PFSK-1 (cell line): ENCODE results near the gene SELENOS.

Experiments
- FOXP2 ChIP-seq: optimal IDR thresholded peaks from 2 replicates; pipeline ENCODE3; 2011; ENCODE audit warnings: borderline replicate concordance, control low read depth, inconsistent platforms; ENCODE audit not compliant: insufficient read depth; ENCODE audit errors: extremely low read length, extremely low read depth
- POLR2AphosphoS5 ChIP-seq: IDR thresholded peaks from 2 replicates; pipeline ENCODE4 v1.6.1; 2012; ENCODE audit warnings: low read depth, mild to moderate bottlenecking, control low read depth, low read length, moderate library complexity
- SIN3A ChIP-seq: IDR thresholded peaks from 2 replicates; pipeline ENCODE4 v1.6.1; 2012; ENCODE audit warnings: mild to moderate bottlenecking, low read length, moderate library complexity, borderline replicate concordance; ENCODE audit not compliant: insufficient read depth
- TAF1 ChIP-seq: IDR thresholded peaks from 2 replicates; pipeline ENCODE4 v1.6.1; 2012; ENCODE audit warnings: low read length, control low read depth, borderline replicate concordance; ENCODE audit not compliant: insufficient read depth
- TF ChIP-seq, protein P1 (sequence below), 2 experiments: IDR thresholded peaks; 2 replicates each; pipeline versions ENCODE4 v1.6.1 to v1.8.0; 2011 to 2012; ENCODE audit warnings: low read depth in 2 of 2, low read length in 2 of 2, control low read depth in 1 of 2, inconsistent platforms in 1 of 2, mild to moderate bottlenecking in 1 of 2, moderate library complexity in 1 of 2; ENCODE audit not compliant: insufficient read depth in 1 of 2

DNA sequence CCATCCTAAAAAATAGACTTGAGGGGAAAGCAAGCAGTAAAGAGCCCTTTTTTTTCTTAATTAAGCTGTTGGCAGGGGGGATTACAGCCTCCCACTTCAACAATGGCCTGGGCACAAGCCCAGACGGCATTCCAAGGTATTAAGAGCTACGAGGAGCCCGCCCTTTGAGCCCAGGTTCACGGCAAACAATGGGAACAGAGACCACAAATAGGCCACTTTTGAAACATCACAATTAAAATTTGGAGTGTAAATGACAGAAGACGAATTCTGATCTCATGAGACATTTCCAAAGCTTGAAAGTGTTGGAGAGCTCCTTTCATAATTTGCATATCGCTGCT is 34.3 kb downstream of the SELENOS start:
- TF ChIP-seq TAF1 (no peak), POLR2AphosphoS5 (no peak), SIN3A (no peak), FOXP2 (no peak)
- TF ChIP-seq, protein P1, sequence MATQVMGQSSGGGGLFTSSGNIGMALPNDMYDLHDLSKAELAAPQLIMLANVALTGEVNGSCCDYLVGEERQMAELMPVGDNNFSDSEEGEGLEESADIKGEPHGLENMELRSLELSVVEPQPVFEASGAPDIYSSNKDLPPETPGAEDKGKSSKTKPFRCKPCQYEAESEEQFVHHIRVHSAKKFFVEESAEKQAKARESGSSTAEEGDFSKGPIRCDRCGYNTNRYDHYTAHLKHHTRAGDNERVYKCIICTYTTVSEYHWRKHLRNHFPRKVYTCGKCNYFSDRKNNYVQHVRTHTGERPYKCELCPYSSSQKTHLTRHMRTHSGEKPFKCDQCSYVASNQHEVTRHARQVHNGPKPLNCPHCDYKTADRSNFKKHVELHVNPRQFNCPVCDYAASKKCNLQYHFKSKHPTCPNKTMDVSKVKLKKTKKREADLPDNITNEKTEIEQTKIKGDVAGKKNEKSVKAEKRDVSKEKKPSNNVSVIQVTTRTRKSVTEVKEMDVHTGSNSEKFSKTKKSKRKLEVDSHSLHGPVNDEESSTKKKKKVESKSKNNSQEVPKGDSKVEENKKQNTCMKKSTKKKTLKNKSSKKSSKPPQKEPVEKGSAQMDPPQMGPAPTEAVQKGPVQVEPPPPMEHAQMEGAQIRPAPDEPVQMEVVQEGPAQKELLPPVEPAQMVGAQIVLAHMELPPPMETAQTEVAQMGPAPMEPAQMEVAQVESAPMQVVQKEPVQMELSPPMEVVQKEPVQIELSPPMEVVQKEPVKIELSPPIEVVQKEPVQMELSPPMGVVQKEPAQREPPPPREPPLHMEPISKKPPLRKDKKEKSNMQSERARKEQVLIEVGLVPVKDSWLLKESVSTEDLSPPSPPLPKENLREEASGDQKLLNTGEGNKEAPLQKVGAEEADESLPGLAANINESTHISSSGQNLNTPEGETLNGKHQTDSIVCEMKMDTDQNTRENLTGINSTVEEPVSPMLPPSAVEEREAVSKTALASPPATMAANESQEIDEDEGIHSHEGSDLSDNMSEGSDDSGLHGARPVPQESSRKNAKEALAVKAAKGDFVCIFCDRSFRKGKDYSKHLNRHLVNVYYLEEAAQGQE (IDR thresholded peaks at IDR 0.05; ENCODE audit: insufficient read depth in 1 of 2, low read depth in 2 of 2, low read length in 2 of 2), result no peak
